Activated T-cell treated with anti-CD3 and anti-CD28 coated beads, Interleukin-2, amount 50 U/mL, for 72 hours (primary cell): Measurements from ENCODE around the gene RASAL1. TPM values are rescaled to one million over a fixed set of nuclear protein-coding genes. Genes with fewer than 3 reads are reported as not detected.
A peak's percentile ranks its signal among the peaks of the same experiment; 100 is the strongest.

Experiments
- ATAC-seq, 2 donors: fragments of 150-1000 bp; cut with Tn5 transposase; replicated peaks in 1 of 2; 2 replicates each; pipeline ENCODE4 v1.10.0; 2021; ENCODE audit warnings: moderate library complexity in 2 of 2, mild to moderate bottlenecking in 1 of 2
- DNase-seq, 2 donors: peaks; one replicate each; pipeline ENCODE4 v3.0.0; 2021 to 2022; ENCODE audit warnings: mixed read lengths in 1 of 2
- H3K27ac Mint-ChIP-seq: one replicate; pipeline ENCODE4 v1.8.0; 2022; ENCODE audit warnings: mild to moderate bottlenecking, moderate library complexity, mixed read lengths
- H3K27me3 Mint-ChIP-seq: one replicate; pipeline ENCODE4 v1.8.0; 2022; ENCODE audit warnings: low read depth, mixed read lengths
- H3K36me3 Mint-ChIP-seq, 2 donors: one replicate each; pipeline ENCODE4 v1.8.0; 2022; ENCODE audit warnings: mixed read lengths in 2 of 2, mild to moderate bottlenecking in 1 of 2; ENCODE audit not compliant: insufficient read depth in 2 of 2
- H3K4me1 Mint-ChIP-seq: one replicate; pipeline ENCODE4 v1.8.0; 2022; ENCODE audit warnings: low read depth, mixed read lengths
- H3K4me3 Mint-ChIP-seq, 2 donors: one replicate each; pipeline ENCODE4 v1.8.0; 2022; ENCODE audit warnings: mild to moderate bottlenecking in 2 of 2, mixed read lengths in 2 of 2, moderate library complexity in 2 of 2
- H3K9me3 Mint-ChIP-seq, 2 donors: one replicate each; pipeline ENCODE4 v1.8.0; 2022; ENCODE audit warnings: mixed read lengths in 2 of 2
- total RNA-seq, 2 donors: library from RNA; stranded (reverse); gene quantifications; one replicate each; pipeline ENCODE4 v1.2.3, GENCODE V29; 2022

Gene RASAL1
- total RNA-seq, 2 donors from 2014 or later: 6.7 to 13.4 TPM

DNA sequence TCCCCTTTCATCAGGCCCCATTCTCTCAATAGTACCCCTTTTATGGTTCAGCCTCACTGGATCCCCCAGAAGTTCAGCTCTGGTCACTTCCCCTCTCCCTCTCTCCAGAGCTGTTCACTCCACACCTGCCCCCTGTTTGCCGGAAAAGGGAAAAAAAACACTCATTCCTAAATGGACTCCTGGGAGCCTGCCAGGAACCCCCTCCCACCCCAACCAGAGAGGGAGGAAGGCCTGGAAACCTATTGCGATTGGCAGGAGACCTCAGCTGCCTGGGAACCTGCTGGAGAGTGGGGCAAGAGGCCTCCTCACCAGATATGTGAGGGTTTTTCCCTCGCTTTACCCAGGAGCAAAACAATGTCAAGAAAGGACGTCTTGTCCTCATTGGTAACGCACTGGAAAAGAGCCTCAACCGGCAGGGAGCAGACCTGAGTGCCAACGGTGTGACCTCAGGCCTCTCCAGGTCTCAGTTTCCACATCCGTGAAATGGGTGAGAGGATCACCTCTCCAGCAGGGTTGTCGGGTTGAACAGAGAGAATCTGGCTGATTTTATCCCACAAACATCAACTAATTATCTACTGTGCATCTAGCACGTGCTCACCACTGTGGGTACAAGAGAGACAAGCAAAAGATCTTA is 74.4 kb downstream of the RASAL1 start:
- Mint-ChIP-seq H3K4me1 (peaks cover 12% of the 10 kb centered on the region), H3K9me3 (no peaks in the 10 kb centered on the region), H3K27ac (no peak overlapping the region), H3K27me3 (no peaks in the 10 kb centered on the region), H3K4me3 (no peak overlapping the region), H3K36me3 (no peaks in the 10 kb centered on the region)
- ATAC-seq: no peak
- no peak for DNase-seq

DNA sequence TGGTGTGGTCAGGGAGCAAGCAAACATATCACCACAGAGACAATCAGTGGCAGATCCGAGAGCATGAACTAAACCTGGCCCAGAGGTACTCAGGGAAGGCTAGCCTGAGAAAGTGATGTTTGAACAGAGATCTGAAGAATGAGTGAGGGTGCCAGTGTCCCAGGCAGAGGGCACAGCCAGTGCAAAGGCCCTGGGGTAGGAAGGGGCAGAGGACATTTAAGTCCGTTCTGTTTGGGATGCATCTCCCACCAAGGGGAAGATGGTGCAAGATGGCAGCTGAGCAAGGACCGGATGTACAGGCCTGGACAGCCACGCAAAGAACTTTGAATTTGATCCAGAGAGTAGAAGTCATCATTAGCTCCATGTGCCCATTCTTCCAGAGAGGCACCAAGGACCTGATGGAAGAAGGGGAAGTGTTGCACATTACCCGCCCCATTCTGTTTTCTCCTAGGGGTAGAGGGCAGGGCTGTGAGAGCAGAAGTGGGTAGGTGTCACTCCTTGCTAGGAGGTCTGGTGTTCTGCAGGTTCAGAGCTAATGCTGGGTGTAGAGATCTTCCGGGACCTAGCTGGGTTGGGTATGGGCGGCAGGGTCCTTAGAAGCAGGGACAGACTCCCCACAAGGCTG is 75.1 kb downstream of the RASAL1 start:
- H3K27me3 Mint-ChIP-seq: no peaks in the 10 kb centered on the region
- H3K4me3 Mint-ChIP-seq: no peak overlapping the region
- no peak overlapping the region for H3K27ac Mint-ChIP-seq
- no peaks in the 10 kb centered on the region for H3K36me3 Mint-ChIP-seq
- H3K4me1 Mint-ChIP-seq: peaks cover 10% of the 10 kb centered on the region
- H3K9me3 Mint-ChIP-seq: no peaks in the 10 kb centered on the region
- DNase-seq (no peak), ATAC-seq (no peak)

DNA sequence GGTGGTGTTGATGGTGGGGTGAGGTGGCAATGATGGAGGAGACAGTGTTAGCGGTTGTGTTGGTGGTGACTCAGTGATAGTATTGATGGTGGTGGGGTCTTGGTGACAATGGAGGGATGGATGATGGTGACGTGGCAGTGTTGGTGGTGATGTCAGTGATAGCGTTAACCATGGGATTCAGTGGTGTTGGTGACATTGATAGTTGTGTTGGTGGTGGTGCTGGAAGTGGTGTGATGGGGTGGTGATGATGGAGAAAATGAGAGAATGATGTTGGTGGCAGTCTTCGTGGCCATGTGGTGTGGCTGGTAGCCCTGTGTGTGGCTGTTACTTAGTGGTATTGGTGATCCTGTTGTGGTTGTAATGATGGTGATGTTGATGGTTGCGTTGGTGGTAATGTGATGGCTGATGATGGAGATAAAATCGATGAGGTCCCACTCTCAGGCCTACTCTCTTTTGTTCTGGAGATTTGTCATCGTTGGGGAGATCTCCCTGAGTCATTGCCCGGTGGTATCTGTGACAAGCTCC is 76.4 kb downstream of the RASAL1 start:
- Mint-ChIP-seq H3K27me3 (no peaks in the 10 kb centered on the region), H3K27ac (no peak overlapping the region), H3K4me1 (peaks cover 5% of the 10 kb centered on the region), H3K36me3 (no peaks in the 10 kb centered on the region), H3K9me3 (no peaks in the 10 kb centered on the region), H3K4me3 (no peak overlapping the region)
- peak; percentile 32 to 38 for DNase-seq
- ATAC-seq: peak; percentile 63

DNA sequence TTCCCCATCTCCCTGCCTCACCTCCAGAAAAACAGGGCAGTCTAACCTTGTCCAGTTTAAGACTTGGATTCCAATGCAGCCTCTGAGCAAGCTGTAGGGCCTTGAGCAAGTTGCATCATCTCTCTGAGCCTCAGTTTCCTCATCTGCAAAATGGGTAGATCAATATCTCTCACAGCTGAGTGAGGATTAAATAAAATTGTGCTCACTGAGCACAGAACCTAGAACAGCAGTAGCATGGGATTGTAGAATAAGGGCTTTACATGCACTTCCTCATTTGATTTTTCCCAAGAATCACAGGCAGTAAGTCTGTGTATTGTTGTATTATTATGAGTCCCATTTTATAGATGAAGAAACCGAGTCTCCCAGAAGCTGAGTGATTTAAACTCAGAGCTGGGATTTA is 77.0 kb downstream of the RASAL1 start:
- Mint-ChIP-seq H3K27ac (no peak overlapping the region), H3K4me3 (peak overlapping the region in 1 of 2 donors; percentile 2), H3K27me3 (no peaks in the 10 kb centered on the region), H3K9me3 (no peaks in the 10 kb centered on the region), H3K36me3 (no peaks in the 10 kb centered on the region), H3K4me1 (peaks cover 5% of the 10 kb centered on the region)
- no peak for DNase-seq
- ATAC-seq: no peak

DNA sequence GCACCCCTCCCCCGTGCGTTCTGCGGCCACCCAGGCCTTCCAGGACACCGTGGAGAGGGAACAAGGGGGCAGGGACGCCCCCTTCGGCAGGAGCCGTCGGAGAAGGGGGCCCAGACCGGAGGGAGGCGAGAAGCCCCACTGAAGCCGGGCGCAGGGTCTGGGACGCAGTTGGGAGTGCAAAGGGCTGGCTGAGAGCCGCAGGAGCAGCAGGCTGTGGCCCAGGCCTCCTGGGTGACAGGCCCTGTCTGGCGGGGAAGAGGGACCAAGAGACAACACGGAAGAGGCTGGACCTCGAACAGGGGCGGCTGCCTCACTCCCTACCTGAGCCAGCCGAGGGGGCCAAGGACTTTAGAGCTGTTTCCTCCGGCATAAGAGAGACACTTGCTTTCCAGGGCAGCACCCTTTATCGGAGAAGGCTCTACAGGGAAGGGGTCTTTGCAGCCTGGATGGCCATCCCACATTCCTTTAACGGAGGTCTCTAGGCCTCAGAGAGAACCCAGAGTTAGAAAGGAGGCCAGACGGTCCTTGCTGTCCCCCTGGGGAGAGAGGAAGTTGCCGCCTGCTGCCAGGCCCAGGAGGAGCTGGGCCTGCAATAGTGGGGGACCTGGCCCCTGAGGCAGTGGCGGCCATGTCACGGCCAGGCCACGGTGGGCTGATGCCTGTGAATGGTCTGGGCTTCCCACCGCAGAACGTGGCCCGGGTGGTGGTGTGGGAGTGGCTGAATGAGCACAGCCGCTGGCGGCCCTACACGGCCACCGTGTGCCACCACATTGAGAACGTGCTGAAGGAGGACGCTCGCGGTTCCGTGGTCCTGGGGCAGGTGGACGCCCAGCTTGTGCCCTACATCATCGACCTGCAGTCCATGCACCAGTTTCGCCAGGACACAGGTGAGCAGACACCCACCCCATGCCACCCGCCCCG is 77.7 kb downstream of the RASAL1 start:
- DNase-seq (no peak), ATAC-seq (no peak)
- Mint-ChIP-seq H3K4me1 (peaks cover 6% of the 10 kb centered on the region), H3K27me3 (no peaks in the 10 kb centered on the region), H3K4me3 (peak overlapping the region; percentile 58), H3K36me3 (no peaks in the 10 kb centered on the region), H3K9me3 (no peaks in the 10 kb centered on the region), H3K27ac (no peak overlapping the region)

DNA sequence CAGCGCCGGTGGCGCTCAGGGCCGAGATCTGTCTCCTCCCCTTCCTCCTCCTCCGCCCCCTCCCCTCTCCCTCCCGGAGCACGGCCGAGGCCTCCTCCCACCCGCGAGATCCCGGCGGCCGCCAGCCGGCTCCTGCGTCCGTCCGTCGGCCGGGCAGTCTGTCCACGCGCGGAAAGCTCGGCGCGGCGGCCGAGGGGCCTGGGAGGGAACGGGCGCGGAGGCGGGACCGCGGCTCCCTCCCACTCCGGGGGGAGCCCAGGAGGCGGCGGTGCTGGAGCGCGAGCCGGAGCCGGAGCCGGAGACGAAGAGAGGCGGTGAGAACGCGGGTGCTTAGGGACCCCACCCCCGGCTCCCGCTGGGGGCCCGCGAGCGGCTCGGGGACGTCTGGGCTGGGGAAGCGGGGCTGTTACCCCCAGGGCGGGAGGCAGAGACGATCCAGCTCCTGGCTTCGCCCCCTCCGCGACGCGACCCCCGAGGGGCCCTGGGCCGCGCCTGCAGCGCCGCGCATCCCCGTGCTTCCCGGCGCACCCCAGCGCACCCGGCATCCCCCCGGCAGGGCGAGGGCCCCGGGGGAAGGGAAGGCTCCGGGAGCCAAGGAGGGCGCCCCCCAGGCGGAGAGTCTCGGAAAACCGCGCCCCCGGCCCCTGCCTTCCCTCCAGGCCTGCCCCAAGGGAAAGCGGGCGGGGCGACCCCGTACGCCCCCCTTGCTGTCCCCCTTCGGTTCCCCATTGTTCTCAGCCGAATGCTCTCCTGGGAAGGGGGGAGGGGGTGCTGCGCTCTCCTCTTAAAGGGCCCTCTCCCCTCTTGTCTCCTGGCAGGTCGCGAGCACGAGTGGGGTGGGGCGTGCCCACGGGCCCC is 78.7 kb downstream of the RASAL1 start, which contains the start of gene DTX1:
TSS of gene DTX1 (plus strand) at position 100 of the 858 bp plus-strand sequence. CDS start 1,463 bp downstream, outside the sequence.
- DNase-seq (peak; percentile 49 to 55), ATAC-seq (peak; percentile 67 to 75)
- Mint-ChIP-seq H3K4me3 (peak within 1 kb of the TSS; percentile 69 to 79), H3K9me3 (no peaks in the 10 kb centered on the region), H3K36me3 (no peaks in the 10 kb centered on the region), H3K27me3 (no peaks in the 10 kb centered on the region), H3K4me1 (peaks cover 16% of the 10 kb centered on the region), H3K27ac (no peak within 1 kb of the TSS)

DNA sequence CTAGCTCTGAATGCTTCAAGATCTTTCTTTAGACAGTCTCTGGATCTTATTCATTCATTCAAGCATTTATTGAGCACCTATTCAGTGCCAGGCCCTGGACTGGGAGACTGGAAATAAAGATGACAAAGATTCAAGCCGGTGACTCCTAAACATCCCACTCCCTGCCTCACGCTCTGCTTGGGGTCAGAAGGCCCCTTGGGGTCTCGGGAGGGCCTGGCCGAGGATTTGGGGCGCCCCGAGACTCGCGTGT is 79.3 kb downstream of the RASAL1 start:
- Mint-ChIP-seq H3K36me3 (no peaks in the 10 kb centered on the region), H3K4me3 (peak overlapping the region; percentile 69 to 79), H3K27ac (no peak overlapping the region), H3K9me3 (no peaks in the 10 kb centered on the region), H3K4me1 (peaks cover 16% of the 10 kb centered on the region), H3K27me3 (no peaks in the 10 kb centered on the region)
- ATAC-seq: no peak
- no peak for DNase-seq

DNA sequence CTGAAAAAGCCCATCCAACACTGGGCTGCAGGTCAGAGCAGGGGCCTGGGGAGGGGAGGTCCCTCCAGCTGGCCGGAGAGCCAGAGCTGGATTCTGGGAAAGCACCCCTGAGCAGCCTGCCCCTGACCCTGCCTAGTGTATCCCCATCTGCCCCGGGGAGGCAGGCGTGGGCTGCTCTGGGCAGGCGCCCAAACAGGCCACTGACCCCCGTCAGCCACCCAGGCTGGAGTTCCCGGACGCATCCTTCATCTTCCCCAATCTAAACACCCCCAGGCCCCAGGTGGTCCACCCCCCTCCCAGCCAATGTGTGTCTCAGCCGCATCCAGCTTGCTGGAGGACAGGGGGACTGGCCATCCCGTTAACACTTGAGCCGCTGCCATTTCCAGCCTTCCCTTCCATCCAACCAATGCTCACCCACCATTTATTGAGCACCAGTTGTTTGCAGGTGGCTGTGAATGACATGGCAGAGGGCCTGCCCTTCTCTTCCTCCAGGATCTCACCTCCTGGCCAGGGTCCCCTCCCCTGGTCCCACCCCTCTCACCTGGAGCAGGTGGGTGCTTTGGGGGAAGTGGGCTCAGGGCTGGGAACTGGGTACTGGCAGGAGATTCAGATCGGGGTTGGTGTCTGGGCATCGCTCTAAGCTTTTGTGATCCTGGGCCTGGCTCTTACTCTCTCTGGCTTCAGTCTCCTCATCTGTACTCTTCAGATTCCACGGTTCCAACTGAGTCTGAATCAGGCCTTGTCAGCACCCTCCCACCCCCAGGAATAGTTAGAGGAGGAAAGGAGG is 79.8 kb downstream of the RASAL1 start:
- Mint-ChIP-seq H3K36me3 (no peaks in the 10 kb centered on the region), H3K27me3 (no peaks in the 10 kb centered on the region), H3K4me3 (peak overlapping the region; percentile 69 to 79), H3K4me1 (peaks cover 12% of the 10 kb centered on the region), H3K9me3 (no peaks in the 10 kb centered on the region), H3K27ac (no peak overlapping the region)
- DNase-seq (no peak), ATAC-seq (no peak)

DNA sequence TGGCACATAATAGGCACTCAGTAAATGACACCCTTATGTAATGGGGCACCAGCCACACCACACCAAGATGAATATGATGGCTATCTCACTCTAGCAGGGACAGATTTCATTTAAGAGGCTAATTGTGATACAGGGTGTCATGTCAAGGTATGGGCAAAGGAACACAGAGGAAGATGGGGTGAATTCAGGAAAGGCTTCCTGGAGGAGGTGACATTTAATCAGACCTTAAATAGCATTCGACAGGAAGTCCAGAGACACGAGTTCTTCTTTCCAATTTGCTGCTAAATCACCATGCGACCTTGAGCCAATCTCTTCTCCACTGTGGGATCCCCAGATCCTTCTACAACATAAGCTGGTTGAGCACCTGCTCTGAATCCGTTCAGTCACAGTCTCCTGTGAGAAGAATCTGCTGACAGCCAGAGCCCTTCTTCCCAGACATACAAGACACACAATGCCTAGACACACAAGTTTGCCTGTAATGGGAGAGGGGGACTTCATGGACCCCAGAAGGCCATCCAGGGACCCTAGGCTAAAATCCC is 80.5 kb downstream of the RASAL1 start:
- DNase-seq (no peak), ATAC-seq (no peak)
- H3K36me3 Mint-ChIP-seq: no peaks in the 10 kb centered on the region
- H3K27me3 Mint-ChIP-seq: no peaks in the 10 kb centered on the region
- H3K4me3 Mint-ChIP-seq: no peak overlapping the region
- no peak overlapping the region for H3K27ac Mint-ChIP-seq
- no peaks in the 10 kb centered on the region for H3K9me3 Mint-ChIP-seq
- H3K4me1 Mint-ChIP-seq: peaks cover 16% of the 10 kb centered on the region

DNA sequence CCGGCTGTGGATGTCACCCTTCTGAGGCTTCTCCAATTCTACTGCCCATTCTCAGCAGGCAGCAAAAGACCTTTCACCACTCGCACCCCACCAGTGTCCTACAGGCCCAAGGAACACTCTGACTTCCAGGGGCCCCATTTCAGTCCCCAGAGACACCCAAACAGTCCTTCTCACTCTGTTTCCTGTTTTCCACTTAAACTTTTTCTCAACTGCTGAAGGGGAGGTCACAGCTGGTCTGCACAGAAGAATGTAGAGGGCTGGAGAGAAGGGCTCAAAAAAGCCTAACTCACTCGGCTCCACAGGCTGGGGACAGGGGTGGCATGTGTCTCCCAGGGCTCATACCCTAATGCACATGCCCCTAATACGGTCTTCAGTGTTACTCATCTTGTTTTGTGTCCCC is 83.2 kb downstream of the RASAL1 start:
- Mint-ChIP-seq H3K27me3 (no peaks in the 10 kb centered on the region), H3K27ac (no peak overlapping the region), H3K36me3 (no peaks in the 10 kb centered on the region), H3K4me3 (no peak overlapping the region), H3K9me3 (no peaks in the 10 kb centered on the region), H3K4me1 (peaks cover 29% of the 10 kb centered on the region)
- ATAC-seq: no peak
- DNase-seq: no peak

DNA sequence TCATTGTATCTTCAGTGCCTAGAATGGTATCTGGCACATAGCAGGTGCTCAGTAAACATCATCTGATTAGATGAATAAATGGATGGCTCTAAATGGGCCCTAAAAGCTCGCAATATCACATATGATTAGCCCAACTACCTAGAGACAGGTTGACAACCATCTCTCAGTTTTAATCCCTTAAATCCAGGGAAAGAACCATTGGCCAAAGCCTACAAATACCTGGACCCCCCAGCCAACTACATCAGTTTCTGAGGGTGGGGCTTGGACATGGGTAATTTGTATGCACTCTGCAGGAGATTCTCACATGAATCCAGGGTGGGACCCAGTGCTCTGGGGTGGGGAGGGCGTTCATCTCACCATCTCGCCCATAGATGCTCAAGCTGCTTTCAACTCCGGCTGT is 83.8 kb downstream of the RASAL1 start:
- Mint-ChIP-seq H3K36me3 (no peaks in the 10 kb centered on the region), H3K27ac (no peak overlapping the region)

DNA sequence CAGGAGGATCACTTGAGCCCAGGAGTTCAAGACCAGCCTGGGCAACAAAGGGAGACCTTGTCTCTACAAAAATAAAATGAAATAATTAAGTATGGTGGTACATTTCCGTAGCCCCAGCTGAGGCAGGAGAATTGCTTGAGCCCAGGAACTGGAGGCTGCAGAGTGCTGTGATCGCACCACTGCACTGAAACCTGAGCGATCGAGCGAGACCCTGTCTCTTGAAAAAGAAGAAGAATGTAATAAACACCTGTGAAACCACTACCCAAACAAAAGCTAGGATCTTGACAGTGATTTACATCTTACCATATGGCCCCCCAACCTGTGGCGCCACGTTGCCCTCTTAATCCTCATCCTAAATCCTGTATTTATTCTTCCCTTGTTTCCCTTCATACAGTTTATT is 84.8 kb downstream of the RASAL1 start:
- DNase-seq (no peak), ATAC-seq (no peak)
- H3K27me3 Mint-ChIP-seq: no peaks in the 10 kb centered on the region
- H3K4me3 Mint-ChIP-seq: no peak overlapping the region
- H3K27ac Mint-ChIP-seq: no peak overlapping the region
- no peaks in the 10 kb centered on the region for H3K9me3 Mint-ChIP-seq
- no peaks in the 10 kb centered on the region for H3K36me3 Mint-ChIP-seq
- H3K4me1 Mint-ChIP-seq: peaks cover 29% of the 10 kb centered on the region

More for the DNA sequence above, 83.8 kb downstream of the RASAL1 start:
- Mint-ChIP-seq H3K9me3 (no peaks in the 10 kb centered on the region), H3K27me3 (no peaks in the 10 kb centered on the region), H3K4me3 (no peak overlapping the region), H3K4me1 (peaks cover 29% of the 10 kb centered on the region)
- DNase-seq: no peak
- ATAC-seq: no peak
